Prostate gland (tissue), 2 donors: ENCODE results near the gene RTEL1.

Source experiments
- CTCF ChIP-seq, 4 experiments: fragments of 200-600 bp in 2 of 4; fragments of 450-650 bp in 2 of 4; sonication (generic) in 2 of 4; IDR thresholded peaks; 1 replicate in 3 of 4; 2 replicates in 1 of 4; pipeline ENCODE4 v1.5.1; 2016 to 2019; ENCODE audit warnings: antibody characterized with exemption in 4 of 4, mild to moderate bottlenecking in 2 of 4, moderate library complexity in 2 of 4
- POLR2A ChIP-seq: fragments of 450-650 bp; IDR thresholded peaks from one replicate; pipeline ENCODE4 v1.6.1; 2016; ENCODE audit warnings: antibody characterized with exemption, mild to moderate bottlenecking

GRCh38 chr20:63689046-63690002 lies 31.2 kb downstream of the RTEL1 start:
- TF ChIP-seq CTCF (IDR thresholded peaks at IDR 0.05) (no peak), POLR2A (no peak)
